NB4 (cell line): ENCODE measurements around the gene TTC33.

ENCODE experiments used
- POLR2A ChIP-seq: IDR thresholded peaks from 2 replicates; pipeline ENCODE4 v1.6.1; 2011; ENCODE audit warnings: mild to moderate bottlenecking; ENCODE audit not compliant: insufficient read length; ENCODE audit errors: extremely low read depth
- TF ChIP-seq, protein P1 (sequence below): IDR thresholded peaks from one replicate; pipeline ENCODE4 v1.5.1; 2012; ENCODE audit warnings: low read depth, low read length

DNA sequence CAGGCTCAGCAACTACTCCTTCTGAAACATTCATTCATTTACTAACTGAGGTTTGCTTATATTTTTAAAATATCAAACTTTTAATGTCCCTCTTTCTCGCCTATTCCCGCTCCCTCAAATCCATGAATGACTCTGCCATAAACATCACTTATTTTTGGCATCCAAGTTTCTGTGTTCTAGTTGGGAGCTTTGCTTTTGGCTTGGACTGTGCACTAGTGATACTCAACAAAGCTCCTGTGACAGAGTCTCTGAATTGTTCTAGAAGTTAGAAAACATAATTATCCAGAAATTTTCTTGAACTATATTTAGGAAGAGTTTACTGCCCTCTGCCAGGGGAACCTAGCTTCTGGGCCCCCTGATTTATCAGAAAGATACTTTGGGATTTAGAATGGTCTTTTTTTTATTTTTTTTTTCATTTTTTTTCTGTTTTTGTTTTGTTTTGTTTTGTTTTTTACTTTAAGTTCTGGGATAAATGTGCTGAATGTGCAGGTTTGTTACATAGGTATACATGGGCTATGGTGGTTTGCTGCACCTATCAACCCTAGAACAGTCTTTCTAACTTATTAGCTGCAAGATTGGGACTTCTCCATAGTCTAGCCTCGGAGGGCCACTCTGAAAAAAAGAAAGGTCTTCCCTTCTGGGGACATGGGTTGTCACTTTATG, 140.7 kb downstream of the TTC33 start:
- TF ChIP-seq, protein P1, sequence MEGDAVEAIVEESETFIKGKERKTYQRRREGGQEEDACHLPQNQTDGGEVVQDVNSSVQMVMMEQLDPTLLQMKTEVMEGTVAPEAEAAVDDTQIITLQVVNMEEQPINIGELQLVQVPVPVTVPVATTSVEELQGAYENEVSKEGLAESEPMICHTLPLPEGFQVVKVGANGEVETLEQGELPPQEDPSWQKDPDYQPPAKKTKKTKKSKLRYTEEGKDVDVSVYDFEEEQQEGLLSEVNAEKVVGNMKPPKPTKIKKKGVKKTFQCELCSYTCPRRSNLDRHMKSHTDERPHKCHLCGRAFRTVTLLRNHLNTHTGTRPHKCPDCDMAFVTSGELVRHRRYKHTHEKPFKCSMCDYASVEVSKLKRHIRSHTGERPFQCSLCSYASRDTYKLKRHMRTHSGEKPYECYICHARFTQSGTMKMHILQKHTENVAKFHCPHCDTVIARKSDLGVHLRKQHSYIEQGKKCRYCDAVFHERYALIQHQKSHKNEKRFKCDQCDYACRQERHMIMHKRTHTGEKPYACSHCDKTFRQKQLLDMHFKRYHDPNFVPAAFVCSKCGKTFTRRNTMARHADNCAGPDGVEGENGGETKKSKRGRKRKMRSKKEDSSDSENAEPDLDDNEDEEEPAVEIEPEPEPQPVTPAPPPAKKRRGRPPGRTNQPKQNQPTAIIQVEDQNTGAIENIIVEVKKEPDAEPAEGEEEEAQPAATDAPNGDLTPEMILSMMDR: no peak
- no peak for TF ChIP-seq POLR2A
